ENCODE measurements around the gene BRF1. TPM values are rescaled to one million over a fixed set of nuclear protein-coding genes. Genes with fewer than 3 reads are reported as not detected.

The BRF1 gene
- total and polyA plus RNA-seq, 2 donors: 14.7 to 29.8 TPM

- DNase-seq (ENCODE audit: low read depth in 6 of 9, low spot score in 9 of 9): no peak
- WGBS: 33% methylated on average over 19 of the region's 19 CpGs
- Histone ChIP-seq H3K27me3 (ENCODE audit: control insufficient read depth in 2 of 2, insufficient read depth in 1 of 2, low read length in 1 of 2) (peaks cover 47 to 84% of the 10 kb centered on the region in 2 donors), H3K27ac (ENCODE audit: low read depth in 1 of 2, low read length in 1 of 2) (peak overlapping the region in 1 of 2 donors; percentile 9), H3K4me3 (ENCODE audit: low read length in 2 of 2) (no peak overlapping the region), H3K4me1 (ENCODE audit: control insufficient read depth in 2 of 2, insufficient read depth in 2 of 2, low read length in 2 of 2) (peaks cover 0 to 43% of the 10 kb centered on the region in 2 donors), H3K36me3 (ENCODE audit: control insufficient read depth in 2 of 2, insufficient read depth in 2 of 2, low read length in 1 of 2) (no peaks in the 10 kb centered on the region), H3K9me3 (ENCODE audit: control insufficient read depth in 2 of 2, insufficient read depth in 1 of 2, low read length in 1 of 2) (peaks cover 0 to 5% of the 10 kb centered on the region in 2 donors)
Observed at GRCh38 chr14:105171004-105171673, 129.7 kb downstream of the BRF1 start.

GRCh38 chr14:105169776-105170655 lies 130.8 kb downstream of the BRF1 start:
- Histone ChIP-seq H3K27me3 (ENCODE audit: control insufficient read depth in 2 of 2, insufficient read depth in 1 of 2, low read length in 1 of 2) (peaks cover 52 to 90% of the 10 kb centered on the region in 2 donors), H3K36me3 (ENCODE audit: control insufficient read depth in 2 of 2, insufficient read depth in 2 of 2, low read length in 1 of 2) (no peaks in the 10 kb centered on the region), H3K4me3 (ENCODE audit: low read length in 2 of 2) (no peak overlapping the region), H3K9me3 (ENCODE audit: control insufficient read depth in 2 of 2, insufficient read depth in 1 of 2, low read length in 1 of 2) (peaks cover 0 to 5% of the 10 kb centered on the region in 2 donors), H3K27ac (ENCODE audit: low read depth in 1 of 2, low read length in 1 of 2) (no peak overlapping the region), H3K4me1 (ENCODE audit: control insufficient read depth in 2 of 2, insufficient read depth in 2 of 2, low read length in 2 of 2) (peaks cover 0 to 38% of the 10 kb centered on the region in 2 donors)
- WGBS: 79% methylated on average over 22 of the region's 22 CpGs
- DNase-seq (ENCODE audit: low read depth in 6 of 9, low spot score in 9 of 9): no peak

- Histone ChIP-seq H3K36me3 (ENCODE audit: control insufficient read depth in 2 of 2, insufficient read depth in 2 of 2, low read length in 1 of 2) (no peaks in the 10 kb centered on the region), H3K4me1 (ENCODE audit: control insufficient read depth in 2 of 2, insufficient read depth in 2 of 2, low read length in 2 of 2) (peaks cover 0 to 29% of the 10 kb centered on the region in 2 donors), H3K9me3 (ENCODE audit: control insufficient read depth in 2 of 2, insufficient read depth in 1 of 2, low read length in 1 of 2) (peaks cover 0 to 5% of the 10 kb centered on the region in 2 donors), H3K27me3 (ENCODE audit: control insufficient read depth in 2 of 2, insufficient read depth in 1 of 2, low read length in 1 of 2) (peaks cover 52 to 83% of the 10 kb centered on the region in 2 donors), H3K4me3 (ENCODE audit: low read length in 2 of 2) (peak overlapping the region in 1 of 2 donors; percentile 56), H3K27ac (ENCODE audit: low read depth in 1 of 2, low read length in 1 of 2) (no peak overlapping the region)
- 6% methylated on average over 54 of the region's 54 CpGs for WGBS
- DNase-seq (ENCODE audit: low read depth in 6 of 9, low spot score in 9 of 9): peak in 2 of 9 donors; percentile 33 to 43
Observed at GRCh38 chr14:105168979-105169507, 131.8 kb downstream of the BRF1 start.

GRCh38 chr14:105168496-105168978 lies 132.3 kb downstream of the BRF1 start, which contains the start of gene JAG2:
TSS of gene JAG2 (minus strand) at chr14:105168776. CDS start at chr14:105168420, 356 bp downstream.
- Histone ChIP-seq H3K4me1 (ENCODE audit: control insufficient read depth in 2 of 2, insufficient read depth in 2 of 2, low read length in 2 of 2) (peaks cover 0 to 29% of the 10 kb centered on the region in 2 donors), H3K4me3 (ENCODE audit: low read length in 2 of 2) (peak within 1 kb of the TSS in 1 of 2 donors; percentile 56), H3K9me3 (ENCODE audit: control insufficient read depth in 2 of 2, insufficient read depth in 1 of 2, low read length in 1 of 2) (peaks cover 0 to 5% of the 10 kb centered on the region in 2 donors), H3K27me3 (ENCODE audit: control insufficient read depth in 2 of 2, insufficient read depth in 1 of 2, low read length in 1 of 2) (peaks cover 52 to 78% of the 10 kb centered on the region in 2 donors), H3K36me3 (ENCODE audit: control insufficient read depth in 2 of 2, insufficient read depth in 2 of 2, low read length in 1 of 2) (no peaks in the 10 kb centered on the region), H3K27ac (ENCODE audit: low read depth in 1 of 2, low read length in 1 of 2) (peak within 1 kb of the TSS in 1 of 2 donors; percentile 15)
- WGBS: under 1% methylated on average over 84 of the region's 84 CpGs
- DNase-seq (ENCODE audit: low read depth in 6 of 9, low spot score in 9 of 9): peak in 1 of 9 donors; percentile 43

GRCh38 chr14:105168093-105168420 lies 132.7 kb downstream of the BRF1 start:
- Histone ChIP-seq H3K27me3 (ENCODE audit: control insufficient read depth in 2 of 2, insufficient read depth in 1 of 2, low read length in 1 of 2) (peaks cover 52 to 73% of the 10 kb centered on the region in 2 donors), H3K4me1 (ENCODE audit: control insufficient read depth in 2 of 2, insufficient read depth in 2 of 2, low read length in 2 of 2) (peaks cover 0 to 29% of the 10 kb centered on the region in 2 donors), H3K36me3 (ENCODE audit: control insufficient read depth in 2 of 2, insufficient read depth in 2 of 2, low read length in 1 of 2) (no peaks in the 10 kb centered on the region), H3K4me3 (ENCODE audit: low read length in 2 of 2) (peak overlapping the region in 1 of 2 donors; percentile 56), H3K27ac (ENCODE audit: low read depth in 1 of 2, low read length in 1 of 2) (peak overlapping the region in 1 of 2 donors; percentile 15), H3K9me3 (ENCODE audit: control insufficient read depth in 2 of 2, insufficient read depth in 1 of 2, low read length in 1 of 2) (peaks cover 0 to 5% of the 10 kb centered on the region in 2 donors)
- 2% methylated on average over 45 of the region's 46 CpGs for WGBS
- DNase-seq (ENCODE audit: low read depth in 6 of 9, low spot score in 9 of 9): no peak

- Histone ChIP-seq H3K27me3 (ENCODE audit: control insufficient read depth in 2 of 2, insufficient read depth in 1 of 2, low read length in 1 of 2) (peaks cover 52 to 67% of the 10 kb centered on the region in 2 donors), H3K4me1 (ENCODE audit: control insufficient read depth in 2 of 2, insufficient read depth in 2 of 2, low read length in 2 of 2) (peaks cover 0 to 29% of the 10 kb centered on the region in 2 donors), H3K9me3 (ENCODE audit: control insufficient read depth in 2 of 2, insufficient read depth in 1 of 2, low read length in 1 of 2) (peaks cover 0 to 5% of the 10 kb centered on the region in 2 donors), H3K36me3 (ENCODE audit: control insufficient read depth in 2 of 2, insufficient read depth in 2 of 2, low read length in 1 of 2) (no peaks in the 10 kb centered on the region), H3K27ac (ENCODE audit: low read depth in 1 of 2, low read length in 1 of 2) (peak overlapping the region in 1 of 2 donors; percentile 15), H3K4me3 (ENCODE audit: low read length in 2 of 2) (peak overlapping the region in 1 of 2 donors; percentile 56)
- 6% methylated on average over 116 of the region's 116 CpGs for WGBS
- DNase-seq (ENCODE audit: low read depth in 6 of 9, low spot score in 9 of 9): no peak
Observed at GRCh38 chr14:105167303-105168092, 133.3 kb downstream of the BRF1 start.

GRCh38 chr14:105166571-105167302 lies 134.1 kb downstream of the BRF1 start:
- Histone ChIP-seq H3K9me3 (ENCODE audit: control insufficient read depth in 2 of 2, insufficient read depth in 1 of 2, low read length in 1 of 2) (peaks cover 0 to 5% of the 10 kb centered on the region in 2 donors), H3K4me1 (ENCODE audit: control insufficient read depth in 2 of 2, insufficient read depth in 2 of 2, low read length in 2 of 2) (peaks cover 0 to 29% of the 10 kb centered on the region in 2 donors), H3K36me3 (ENCODE audit: control insufficient read depth in 2 of 2, insufficient read depth in 2 of 2, low read length in 1 of 2) (no peaks in the 10 kb centered on the region), H3K27ac (ENCODE audit: low read depth in 1 of 2, low read length in 1 of 2) (no peak overlapping the region), H3K4me3 (ENCODE audit: low read length in 2 of 2) (no peak overlapping the region), H3K27me3 (ENCODE audit: control insufficient read depth in 2 of 2, insufficient read depth in 1 of 2, low read length in 1 of 2) (peaks cover 49 to 60% of the 10 kb centered on the region in 2 donors)
- DNase-seq (ENCODE audit: low read depth in 6 of 9, low spot score in 9 of 9): no peak
- WGBS: 73% methylated on average over 22 of the region's 22 CpGs

Data from thymus (tissue), 11 donors.